Neuron (in vitro differentiated cells): Measurements from ENCODE around the gene PTPN21.

Source experiments
- H2AFZ ChIP-seq: one replicate; pipeline ENCODE4 v1.6.1; 2013; ENCODE audit warnings: low read depth, mild to moderate bottlenecking, inconsistent platforms, low read length, moderate library complexity
- H3K27me3 ChIP-seq: one replicate; pipeline ENCODE4 v1.6.1; 2013; ENCODE audit warnings: low read length; ENCODE audit not compliant: insufficient read depth
- H3K36me3 ChIP-seq: one replicate; pipeline ENCODE4 v1.6.1; 2013; ENCODE audit warnings: low read length; ENCODE audit not compliant: insufficient read depth
- H3K4me1 ChIP-seq: one replicate; pipeline ENCODE4 v1.6.1; 2013; ENCODE audit warnings: low read length; ENCODE audit not compliant: insufficient read depth
- H3K4me3 ChIP-seq: 2 replicates; pipeline ENCODE4 v1.5.1; 2013; ENCODE audit warnings: mild to moderate bottlenecking, low read length, moderate library complexity
- H3K9me3 ChIP-seq: one replicate; pipeline ENCODE4 v1.6.1; 2013; ENCODE audit warnings: low read length

PTPN21 gene

DNA sequence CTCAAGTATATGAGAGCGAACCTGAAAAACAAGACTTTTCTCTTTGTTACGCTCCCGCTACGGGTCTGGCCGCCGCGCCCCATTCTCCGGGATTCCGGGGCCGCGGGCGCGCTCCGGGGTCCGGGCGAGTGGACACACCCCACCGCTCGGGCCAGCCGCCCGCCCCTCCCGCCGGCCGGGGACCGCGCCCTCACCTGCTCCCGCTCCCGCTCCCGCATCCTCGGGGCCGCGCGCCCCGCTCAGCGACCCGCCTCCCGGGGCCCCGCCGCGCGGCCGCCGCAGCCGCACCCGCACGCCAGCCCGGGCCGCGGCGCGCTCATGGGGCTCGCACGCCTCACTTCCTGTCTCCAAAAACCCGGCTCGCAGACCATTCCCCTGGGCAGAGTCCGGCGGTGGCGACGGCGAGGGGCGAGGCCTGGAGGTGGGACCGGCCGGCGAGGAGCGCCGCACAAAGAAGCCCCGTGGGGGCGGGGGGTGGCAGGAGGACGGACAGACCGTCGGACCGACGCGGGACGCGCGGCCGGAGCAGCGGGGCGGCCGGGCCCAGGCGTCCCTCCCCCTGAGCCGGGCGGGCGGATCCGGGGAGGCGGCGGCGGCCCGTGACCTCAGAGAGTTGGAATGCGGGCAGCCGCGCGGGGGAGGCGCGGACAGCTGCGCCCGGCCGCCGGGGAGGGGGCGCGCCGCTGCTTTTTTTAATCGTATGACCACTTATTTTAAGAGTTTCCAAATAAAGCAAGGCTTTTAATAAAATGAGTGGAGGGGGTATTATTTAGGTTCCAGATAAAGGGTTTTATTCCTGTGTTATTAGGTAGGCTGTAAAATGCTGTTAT is at the start of gene PTPN21:
PTPN21 (minus strand) TSS at position 551 of the 830 bp plus-strand sequence. CDS start 4,590 bp downstream, outside the sequence.
- Histone ChIP-seq H2AFZ (peak within 1 kb of the TSS; percentile 91), H3K4me3 (peak within 1 kb of the TSS; percentile 99), H3K27me3 (no peaks in the 10 kb centered on the region), H3K36me3 (peaks cover 4% of the 10 kb centered on the region), H3K4me1 (peaks cover 24% of the 10 kb centered on the region), H3K9me3 (peaks cover 3% of the 10 kb centered on the region)

- H3K9me3 ChIP-seq: no peaks in the 10 kb centered on the region
- H2AFZ ChIP-seq: no peak overlapping the region
- no peaks in the 10 kb centered on the region for H3K4me1 ChIP-seq
- H3K27me3 ChIP-seq: no peaks in the 10 kb centered on the region
- H3K36me3 ChIP-seq: peaks cover 94% of the 10 kb centered on the region
- no peak overlapping the region for H3K4me3 ChIP-seq
Observed at GRCh38 chr14:88604212-88604611, 49.4 kb upstream of the PTPN21 start.

GRCh38 chr14:88599761-88600439 is 45.1 kb upstream of the PTPN21 start:
- Histone ChIP-seq H3K4me1 (no peaks in the 10 kb centered on the region), H3K27me3 (no peaks in the 10 kb centered on the region), H2AFZ (no peak overlapping the region), H3K9me3 (no peaks in the 10 kb centered on the region), H3K36me3 (peaks cover 95% of the 10 kb centered on the region), H3K4me3 (no peak overlapping the region)

DNA sequence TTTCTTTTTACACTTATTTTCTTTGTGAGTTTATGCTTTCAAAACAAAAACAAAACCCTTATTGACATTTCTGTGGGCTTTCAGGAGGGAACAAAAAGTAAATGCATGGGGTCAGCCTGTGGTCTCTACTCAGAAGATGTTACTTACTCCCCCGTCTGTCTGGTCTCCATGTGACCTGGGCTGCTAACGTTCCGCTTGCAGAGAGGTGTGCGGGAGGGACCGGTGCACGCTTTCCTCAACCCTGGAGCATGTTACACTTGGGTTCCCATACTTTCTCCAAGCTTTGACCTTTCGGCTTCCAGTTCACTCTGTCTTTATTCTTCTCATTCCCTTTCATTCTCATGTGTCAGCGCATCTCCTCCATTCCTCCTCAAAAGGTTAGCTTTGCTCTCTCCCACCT is 44.5 kb upstream of the PTPN21 start:
- Histone ChIP-seq H3K36me3 (peaks cover 97% of the 10 kb centered on the region), H2AFZ (no peak overlapping the region), H3K4me1 (no peaks in the 10 kb centered on the region), H3K27me3 (no peaks in the 10 kb centered on the region), H3K9me3 (no peaks in the 10 kb centered on the region), H3K4me3 (no peak overlapping the region)

DNA sequence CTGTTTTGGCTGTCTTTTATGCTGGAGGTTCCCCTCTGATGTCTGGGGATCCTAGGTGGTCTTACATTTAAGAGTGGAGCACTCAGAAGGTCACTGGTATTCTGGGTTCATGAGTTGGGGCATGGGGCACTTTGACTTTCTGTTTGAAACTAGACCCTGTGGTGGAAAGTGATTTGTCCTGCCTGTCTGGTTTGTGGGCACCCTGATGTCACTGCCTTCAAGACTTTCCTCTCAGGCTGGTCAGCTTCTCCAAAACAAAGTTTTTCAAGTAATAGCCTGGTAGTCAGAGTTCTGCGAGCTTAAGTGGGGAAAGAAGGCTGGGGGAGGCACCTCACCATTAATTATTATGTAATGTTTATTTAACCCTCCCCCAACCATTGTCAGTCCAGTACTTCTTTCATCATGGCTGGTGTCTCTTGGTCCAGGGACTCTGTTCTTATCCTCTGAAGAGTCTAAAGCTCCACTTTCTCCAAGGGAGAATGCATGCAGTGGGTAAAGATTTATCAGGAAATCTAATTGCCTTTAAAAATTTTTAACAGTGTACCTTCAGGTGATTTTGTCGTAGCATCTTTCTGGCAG is 43.4 kb upstream of the PTPN21 start:
- Histone ChIP-seq H2AFZ (no peak overlapping the region), H3K4me1 (no peaks in the 10 kb centered on the region), H3K27me3 (no peaks in the 10 kb centered on the region), H3K36me3 (peaks cover 95% of the 10 kb centered on the region), H3K4me3 (no peak overlapping the region), H3K9me3 (no peaks in the 10 kb centered on the region)

DNA sequence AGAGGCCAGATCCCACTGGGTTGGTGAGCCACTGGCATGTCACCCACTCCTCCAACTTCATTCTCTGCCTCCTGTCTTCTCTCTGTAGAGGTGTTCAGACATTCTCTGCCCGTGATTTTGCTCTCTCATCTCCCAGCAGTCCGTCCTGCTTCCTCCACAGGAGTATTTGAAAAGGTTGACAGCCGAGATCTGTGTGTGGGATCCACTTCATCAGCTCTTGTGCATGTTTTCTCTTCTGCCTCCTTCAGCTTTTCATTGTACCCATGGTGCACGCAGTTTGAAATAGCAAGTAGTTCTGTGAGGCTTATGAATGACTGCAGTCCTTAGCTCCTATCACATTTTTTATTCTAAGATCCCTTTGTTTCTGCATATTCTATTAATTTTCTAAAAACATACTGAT is 42.8 kb upstream of the PTPN21 start:
- H3K4me3 ChIP-seq: no peak overlapping the region
- no peaks in the 10 kb centered on the region for H3K4me1 ChIP-seq
- H3K9me3 ChIP-seq: no peaks in the 10 kb centered on the region
- no peaks in the 10 kb centered on the region for H3K27me3 ChIP-seq
- peaks cover 90% of the 10 kb centered on the region for H3K36me3 ChIP-seq
- no peak overlapping the region for H2AFZ ChIP-seq

DNA sequence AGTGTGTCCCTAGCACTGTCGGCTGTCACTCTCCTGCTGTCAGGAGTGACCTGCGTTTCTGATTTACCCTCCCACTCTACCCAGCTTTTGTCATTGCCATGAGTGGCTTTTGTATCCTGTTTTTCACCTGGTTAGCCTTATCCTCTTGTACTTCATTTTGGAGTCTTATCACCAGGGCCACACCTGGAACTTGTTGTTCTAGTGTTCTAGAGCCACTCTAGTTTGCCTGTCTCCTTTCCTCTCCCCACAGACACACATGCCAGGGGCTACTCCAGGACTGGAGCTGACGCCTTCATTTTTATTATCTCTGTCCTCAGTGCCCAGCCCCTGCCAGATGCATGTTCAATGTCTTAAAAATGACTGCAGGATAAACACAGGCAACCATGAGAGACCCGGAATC is 42.2 kb upstream of the PTPN21 start:
- Histone ChIP-seq H2AFZ (no peak overlapping the region), H3K36me3 (peaks cover 84% of the 10 kb centered on the region), H3K4me3 (no peak overlapping the region), H3K4me1 (no peaks in the 10 kb centered on the region), H3K9me3 (no peaks in the 10 kb centered on the region), H3K27me3 (no peaks in the 10 kb centered on the region)

- no peak overlapping the region for H3K4me3 ChIP-seq
- no peaks in the 10 kb centered on the region for H3K27me3 ChIP-seq
- no peaks in the 10 kb centered on the region for H3K9me3 ChIP-seq
- no peaks in the 10 kb centered on the region for H3K4me1 ChIP-seq
- H3K36me3 ChIP-seq: peaks cover 81% of the 10 kb centered on the region
- no peak overlapping the region for H2AFZ ChIP-seq
Observed at GRCh38 chr14:88592031-88592430, 37.2 kb upstream of the PTPN21 start.

DNA sequence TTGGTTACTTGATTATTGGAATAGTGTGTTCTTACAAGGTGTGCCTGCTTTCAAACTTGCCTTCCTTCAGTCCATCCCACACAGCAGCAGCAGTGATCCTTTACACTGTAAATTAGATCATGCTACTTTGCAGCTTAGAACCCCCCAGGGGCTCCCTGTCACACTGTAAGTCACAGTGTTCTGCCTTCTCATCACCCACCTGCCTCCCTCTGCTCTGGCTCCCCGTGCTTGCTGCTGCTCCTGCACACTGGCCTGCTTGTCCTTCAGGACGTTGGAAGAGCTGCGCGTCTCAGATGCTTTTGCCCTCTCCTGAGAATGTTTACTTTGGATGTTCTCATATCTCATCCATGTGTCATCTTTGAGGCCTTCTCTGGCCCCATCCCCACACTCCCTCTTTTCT is 35.4 kb upstream of the PTPN21 start:
- H3K4me3 ChIP-seq: no peak overlapping the region
- no peaks in the 10 kb centered on the region for H3K4me1 ChIP-seq
- no peak overlapping the region for H2AFZ ChIP-seq
- H3K27me3 ChIP-seq: no peaks in the 10 kb centered on the region
- peaks cover 78% of the 10 kb centered on the region for H3K36me3 ChIP-seq
- H3K9me3 ChIP-seq: no peaks in the 10 kb centered on the region

DNA sequence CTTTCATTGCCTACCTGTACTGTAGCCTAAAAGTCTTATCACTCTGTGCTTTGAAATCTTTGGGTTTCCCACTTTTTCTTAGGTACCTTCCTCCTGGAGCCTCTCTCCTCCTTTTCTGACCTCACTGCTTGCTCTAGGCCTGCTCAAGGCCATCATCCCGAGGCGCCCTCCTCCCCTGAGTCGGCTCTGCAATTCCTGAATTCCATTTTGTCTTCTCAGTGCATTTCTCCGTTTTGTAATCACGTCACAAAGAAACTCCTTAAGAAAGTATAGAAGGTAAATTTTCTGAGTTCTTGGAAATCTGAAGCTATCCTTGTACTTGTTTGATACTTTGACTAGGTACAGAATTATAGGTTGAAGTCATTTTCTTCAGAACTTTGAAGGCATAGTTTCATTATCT is 33.3 kb upstream of the PTPN21 start:
- peaks cover 80% of the 10 kb centered on the region for H3K36me3 ChIP-seq
- peaks cover 4% of the 10 kb centered on the region for H3K9me3 ChIP-seq
- no peak overlapping the region for H3K4me3 ChIP-seq
- H3K27me3 ChIP-seq: no peaks in the 10 kb centered on the region
- no peak overlapping the region for H2AFZ ChIP-seq
- no peaks in the 10 kb centered on the region for H3K4me1 ChIP-seq

DNA sequence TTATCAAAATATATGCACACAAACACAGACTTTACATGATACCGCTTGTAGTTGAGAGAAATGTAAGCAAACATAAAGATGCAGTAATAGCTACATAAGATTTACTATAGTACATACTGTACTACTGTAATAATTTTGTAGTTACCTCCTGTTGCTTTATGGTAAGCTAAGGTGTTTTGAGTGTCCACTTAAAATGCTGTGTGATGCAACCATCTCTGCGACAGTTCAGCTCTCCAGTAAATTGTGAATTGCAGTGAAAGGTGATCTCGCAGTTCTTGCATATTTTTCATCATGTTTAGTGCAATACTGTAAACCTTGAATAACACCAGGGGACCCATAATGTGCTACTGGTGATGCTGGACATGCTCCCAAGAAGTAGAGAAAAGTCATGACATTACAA is 29.6 kb upstream of the PTPN21 start:
- Histone ChIP-seq H3K36me3 (peaks cover 93% of the 10 kb centered on the region), H3K27me3 (no peaks in the 10 kb centered on the region), H2AFZ (no peak overlapping the region), H3K9me3 (peaks cover 4% of the 10 kb centered on the region), H3K4me1 (no peaks in the 10 kb centered on the region), H3K4me3 (no peak overlapping the region)

DNA sequence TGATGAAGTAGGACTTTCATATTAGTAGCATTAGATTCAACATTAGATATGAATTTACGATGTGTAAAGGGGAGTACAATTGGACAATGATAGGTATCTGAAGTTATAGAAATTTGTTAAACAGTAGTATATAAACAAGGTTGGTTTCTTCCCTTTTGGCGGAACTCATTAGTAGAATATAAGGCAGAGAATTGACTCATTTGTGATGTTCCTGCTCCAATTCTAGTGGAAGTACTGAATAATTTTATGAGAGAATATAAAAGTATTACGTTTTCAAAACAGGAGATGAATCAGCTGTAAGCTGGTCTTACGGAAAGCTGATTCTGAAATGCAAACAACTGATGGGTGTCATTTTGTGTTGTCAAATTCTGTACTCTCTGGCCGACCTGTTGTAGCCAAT is 21.4 kb upstream of the PTPN21 start:
- H3K27me3 ChIP-seq: no peaks in the 10 kb centered on the region
- no peaks in the 10 kb centered on the region for H3K4me1 ChIP-seq
- no peak overlapping the region for H3K4me3 ChIP-seq
- H3K36me3 ChIP-seq: peaks cover 91% of the 10 kb centered on the region
- H3K9me3 ChIP-seq: no peaks in the 10 kb centered on the region
- H2AFZ ChIP-seq: no peak overlapping the region

DNA sequence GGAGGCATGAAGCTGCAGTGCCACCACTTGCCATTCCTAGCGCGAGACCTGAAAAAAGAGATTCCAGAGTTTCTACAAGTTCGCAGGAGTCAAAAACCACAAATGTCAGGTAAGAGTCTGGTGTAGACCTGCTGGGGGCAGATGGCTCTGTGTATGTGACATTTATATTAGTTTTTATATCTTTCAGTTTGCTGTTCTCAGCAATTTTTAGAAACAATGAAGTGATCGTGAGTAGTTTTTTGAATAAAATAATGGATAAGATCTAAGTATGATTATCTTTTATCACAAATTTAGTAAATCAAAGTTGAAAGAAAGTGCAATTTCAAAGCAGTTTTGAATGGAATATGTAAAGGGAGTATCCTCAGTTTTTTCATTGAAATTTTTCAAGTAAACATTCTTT is 17.3 kb upstream of the PTPN21 start:
- peaks cover 86% of the 10 kb centered on the region for H3K36me3 ChIP-seq

More for the DNA sequence above, 17.3 kb upstream of the PTPN21 start:
- no peak overlapping the region for H3K4me3 ChIP-seq
- H3K9me3 ChIP-seq: no peaks in the 10 kb centered on the region
- no peaks in the 10 kb centered on the region for H3K4me1 ChIP-seq
- no peak overlapping the region for H2AFZ ChIP-seq
- no peaks in the 10 kb centered on the region for H3K27me3 ChIP-seq
